Transverse colon (tissue), 4 donors: Measurements from ENCODE around the gene ACP7. TPM values are rescaled to one million over a fixed set of nuclear protein-coding genes. Genes with fewer than 3 reads are reported as not detected.

Experiments used
- DNase-seq: peaks from one replicate; pipeline ENCODE4 v3.0.0-alpha.2; 2019
- H3K27ac ChIP-seq, 4 donors: fragments of 200-600 bp; sonication (generic); 2 replicates each; pipeline ENCODE4 v1.5.1; 2016 to 2018; ENCODE audit warnings: inconsistent platforms in 4 of 4
- H3K27me3 ChIP-seq: fragments of 200-600 bp; sonication (generic); 2 replicates; pipeline ENCODE4 v1.5.1; 2017; ENCODE audit warnings: inconsistent platforms
- H3K36me3 ChIP-seq, 4 donors: fragments of 200-600 bp; sonication (generic); 2 replicates each; pipeline ENCODE4 v1.5.1; 2017 to 2019; ENCODE audit warnings: inconsistent platforms in 4 of 4
- H3K4me1 ChIP-seq, 4 donors: fragments of 200-600 bp; sonication (generic); 2 replicates each; pipeline ENCODE4 v1.5.1; 2017 to 2020; ENCODE audit warnings: inconsistent platforms in 4 of 4
- H3K4me3 ChIP-seq, 4 donors: fragments of 200-600 bp; sonication (generic); 1 replicate in 1 of 4; 2 replicates in 3 of 4; pipeline versions ENCODE4 v1.5.1 to v1.6.1; 2017 to 2019; ENCODE audit warnings: inconsistent platforms in 4 of 4
- H3K9me3 ChIP-seq, 2 donors: fragments of 200-600 bp; sonication (generic); 2 replicates each; pipeline ENCODE4 v1.5.1; 2017 to 2019; ENCODE audit warnings: inconsistent platforms in 2 of 2
- CTCF ChIP-seq, 5 experiments: fragments of 200-600 bp in 3 of 5; fragments of 450-650 bp in 2 of 5; sonication (generic) in 3 of 5; IDR thresholded peaks; 1 replicate in 2 of 5; 2 replicates in 3 of 5; pipeline ENCODE4 v1.5.1; 2016 to 2017; ENCODE audit warnings: antibody characterized with exemption in 5 of 5, inconsistent platforms in 3 of 5, mild to moderate bottlenecking in 2 of 5, moderate library complexity in 1 of 5
- EP300 ChIP-seq: sonication (generic); formaldehyde crosslinking; IDR thresholded peaks from one replicate; pipeline ENCODE4 v1.6.1; 2017; ENCODE audit warnings: antibody characterized with exemption, low read depth
- POLR2A ChIP-seq: fragments of 450-650 bp; IDR thresholded peaks from one replicate; pipeline ENCODE4 v1.6.1; 2016; ENCODE audit warnings: antibody characterized with exemption, mild to moderate bottlenecking, moderate library complexity
- POLR2AphosphoS5 ChIP-seq, 3 donors: sonication (generic); formaldehyde crosslinking; IDR thresholded peaks; one replicate each; pipeline ENCODE4 v1.6.1; 2016; ENCODE audit warnings: antibody characterized with exemption in 3 of 3
- WGBS, 2 donors: methylation state at CpG; one replicate each; pipeline ENCODE4 v1.1.5; 2018; ENCODE audit warnings: low coverage in 1 of 2; 5-methylcytosine and 5-hydroxymethylcytosine counted together
- in situ Hi-C, 4 donors: fragments of 200-750 bp; cut with MboI; loops; one replicate each; pipeline versions ENCODE4 v1.15.0 to v1.15.1; 2017; ENCODE audit warnings: low sequenced_read_pairs in 3 of 4, low pct_ligation_motif_present in 1 of 4, low pct_unique_long_range_greater_than_20kb in 1 of 4
- intact Hi-C: fragments of 100-400 bp; cut with DNase I; formaldehyde crosslinking; loops from one replicate; pipeline ENCODE4 v1.15.1; 2023; ENCODE audit warnings: low total_unique reads
- total RNA-seq, 4 donors: library from RNA; depleted of rRNA; stranded (reverse); fragments of >200 nt; gene quantifications; one replicate each; pipeline ENCODE4 v1.1.0, GENCODE V29; 2016

ACP7 gene
- total RNA-seq, 4 donors from 2014 or later = not detected

DNA sequence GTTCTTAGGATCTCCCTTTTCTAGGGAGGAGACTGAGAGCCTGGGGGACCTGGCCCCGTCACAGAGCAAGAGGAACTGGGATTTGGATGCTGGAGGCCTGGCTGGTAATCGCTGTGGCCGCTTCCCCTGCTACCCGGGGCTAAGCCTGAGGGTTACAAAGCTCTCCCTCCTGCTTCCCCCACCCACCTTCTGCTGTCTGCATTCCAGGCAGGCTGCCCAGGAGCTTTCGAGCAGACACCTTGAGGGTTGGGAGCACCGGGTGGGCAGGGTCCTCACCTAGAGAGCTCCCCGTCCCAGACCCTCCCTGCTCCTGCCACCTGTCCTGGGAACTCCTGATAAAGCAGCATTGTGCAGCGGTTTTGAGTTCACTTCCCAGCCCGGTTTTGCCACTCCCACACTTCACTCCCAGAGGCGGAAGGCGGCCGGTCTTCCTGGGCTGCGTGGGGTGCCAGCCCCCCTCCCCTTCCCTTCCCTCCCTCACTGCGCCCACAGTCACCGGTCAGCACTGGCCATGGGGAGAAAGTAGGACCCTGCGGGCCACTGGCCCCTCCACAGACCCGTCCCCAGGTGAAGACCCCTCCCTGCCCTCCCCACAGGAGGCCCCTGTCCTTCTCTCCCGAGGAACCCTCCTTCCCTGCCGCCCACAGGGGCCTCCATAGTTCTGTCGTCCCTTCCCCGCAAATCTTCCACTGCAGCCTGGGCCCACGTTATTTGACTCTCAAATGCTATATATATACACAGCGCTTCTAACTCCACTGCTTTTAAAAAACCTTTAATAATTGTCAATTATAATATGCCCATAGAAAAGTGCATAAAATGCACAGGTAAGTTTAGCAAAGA lies 49.5 kb downstream of the ACP7 start:
- no peak overlapping the region for H3K4me3 ChIP-seq
- WGBS, 2 donors = 48 to 52% methylated on average over 2 to 23 of the region's 23 CpGs
- H3K27me3 ChIP-seq = no peaks in the 10 kb centered on the region
- DNase-seq = peak; percentile 52
- H3K4me1 ChIP-seq = peaks cover 36 to 77% (median 69%) of the 10 kb centered on the region in 4 donors
- peak overlapping the region; percentile 33 to 72 (median 54) for H3K27ac ChIP-seq
- in situ Hi-C loops (no loop called here), intact Hi-C loops (no loop called here)
- H3K9me3 ChIP-seq = no peaks in the 10 kb centered on the region
- TF ChIP-seq POLR2A (no peak), POLR2AphosphoS5 (IDR thresholded peaks at IDR 0.05) (peak in 1 of 3 donors; percentile 16)
- no peaks in the 10 kb centered on the region for H3K36me3 ChIP-seq

- peak overlapping the region in 2 of 4 donors; percentile 63 to 68 for H3K27ac ChIP-seq
- in situ Hi-C loops = no loop called here
- no peak for TF ChIP-seq POLR2AphosphoS5 (IDR thresholded peaks at IDR 0.05)
- TF ChIP-seq EP300 = no peak
- TF ChIP-seq POLR2A = no peak
- TF ChIP-seq CTCF (IDR thresholded peaks at IDR 0.05) = no peak
- intact Hi-C loops = no loop called here
- no peak overlapping the region for H3K4me3 ChIP-seq
- WGBS, 2 donors = 82 to 84% methylated on average over 3 to 13 of the region's 13 CpGs
- H3K9me3 ChIP-seq = no peaks in the 10 kb centered on the region
- peaks cover 30 to 73% (median 65%) of the 10 kb centered on the region in 4 donors for H3K4me1 ChIP-seq
- H3K36me3 ChIP-seq = no peaks in the 10 kb centered on the region
- no peaks in the 10 kb centered on the region for H3K27me3 ChIP-seq
- no peak for DNase-seq
Measured at GRCh38 chr19:39135701-39136100, 51.5 kb downstream of the ACP7 start.

DNA sequence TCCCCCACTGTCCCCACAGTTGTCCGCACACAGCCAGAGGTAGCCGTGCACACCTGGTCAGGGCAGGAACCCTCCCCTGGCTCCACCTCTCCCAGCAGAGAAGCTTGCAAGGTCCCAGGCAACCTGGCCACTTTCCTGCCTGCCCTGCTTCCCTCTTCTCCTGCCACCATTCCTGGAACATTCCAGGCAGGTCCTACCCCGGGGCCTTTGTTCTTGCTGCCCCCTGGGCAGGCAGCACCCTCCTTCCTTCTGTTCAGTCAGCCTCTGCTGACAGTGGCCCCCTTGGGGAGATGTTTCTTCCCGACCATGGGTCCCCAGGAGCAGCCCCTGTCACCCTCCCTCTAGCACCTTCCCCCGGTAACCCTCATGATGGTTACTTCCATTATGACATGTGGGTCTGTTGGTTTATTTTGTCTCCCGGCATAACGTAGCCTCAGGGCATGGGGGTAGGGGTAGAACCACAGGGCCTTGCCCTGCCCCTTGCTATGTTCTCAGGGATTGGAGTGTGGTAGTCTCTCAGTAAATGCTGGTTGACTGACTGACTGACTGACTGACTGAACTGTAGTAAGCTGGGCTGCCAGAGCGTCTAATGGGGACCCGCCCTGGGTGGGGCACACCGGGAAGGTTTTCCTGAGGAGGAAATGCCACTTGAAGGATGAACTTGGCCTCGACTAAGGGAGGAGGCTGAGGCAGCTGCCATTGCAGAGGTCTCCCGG lies 52.2 kb downstream of the ACP7 start:
- Histone ChIP-seq H3K36me3 (no peaks in the 10 kb centered on the region), H3K4me1 (peaks cover 26 to 66% (median 59%) of the 10 kb centered on the region in 4 donors), H3K27ac (peak overlapping the region; percentile 63 to 72 (median 68)), H3K4me3 (no peak overlapping the region), H3K9me3 (no peaks in the 10 kb centered on the region), H3K27me3 (no peaks in the 10 kb centered on the region)
- in situ Hi-C loops (no loop called here), intact Hi-C loops (no loop called here)
- peak; percentile 87 for DNase-seq
- 61% methylated on average over 12 of the region's 12 CpGs; no CpG with 5 or more reads in 1 of the 2 donors for WGBS, 2 donors
- TF ChIP-seq POLR2A (no peak), POLR2AphosphoS5 (IDR thresholded peaks at IDR 0.05) (no peak), CTCF (IDR thresholded peaks at IDR 0.05) (no peak), EP300 (no peak)

- WGBS, 2 donors = 84% methylated on average over 12 of the region's 12 CpGs; no CpG with 5 or more reads in 1 of the 2 donors
- Histone ChIP-seq H3K27me3 (no peaks in the 10 kb centered on the region), H3K27ac (peak overlapping the region; percentile 63 to 72 (median 68)), H3K9me3 (no peaks in the 10 kb centered on the region), H3K4me3 (no peak overlapping the region), H3K36me3 (no peaks in the 10 kb centered on the region), H3K4me1 (peaks cover 22 to 61% (median 52%) of the 10 kb centered on the region in 4 donors)
- intact Hi-C loops = no loop called here
- TF ChIP-seq EP300 (no peak), CTCF (IDR thresholded peaks at IDR 0.05) (peak in 1 of 5 experiments; percentile 1), POLR2AphosphoS5 (IDR thresholded peaks at IDR 0.05) (no peak), POLR2A (no peak)
- no peak for DNase-seq
- in situ Hi-C loops = no loop called here
Measured at GRCh38 chr19:39137131-39137530, 53.0 kb downstream of the ACP7 start.
